ENCODE data around the gene GALNT10. TPM values are rescaled to one million over a fixed set of nuclear protein-coding genes. Genes with fewer than 3 reads are reported as not detected.

GALNT10 gene
- total and polyA plus RNA-seq, 2 experiments from 2014 or later = 3.2 to 12.9 TPM

- Mint-ChIP-seq H3K27me3 (ENCODE audit: insufficient read depth, low read depth, poor library complexity) (no peaks in the 10 kb centered on the region), H3K9me3 (no peaks in the 10 kb centered on the region), H3K36me3 (ENCODE audit: low read depth) (no peaks in the 10 kb centered on the region), H3K4me3 (no peak overlapping the region), H3K27ac (no peak overlapping the region), H3K4me1 (peaks cover 17% of the 10 kb centered on the region)
- H3K36me3 ChIP-seq (ENCODE audit: insufficient read depth) = no peaks in the 10 kb centered on the region
- H3K4me1 ChIP-seq (ENCODE audit: insufficient read depth) = peaks cover 13% of the 10 kb centered on the region
- no peaks in the 10 kb centered on the region for H3K9me2 ChIP-seq (ENCODE audit: insufficient read depth)
- no peaks in the 10 kb centered on the region for H3K27me3 ChIP-seq (ENCODE audit: insufficient read depth)
- ATAC-seq (no peak), DNase-seq (ENCODE audit: low spot score) (no peak)
- H3K4me2 ChIP-seq = no peak overlapping the region
- no peak for TF ChIP-seq STAT1 (IDR thresholded peaks at IDR 0.05; ENCODE audit: unreplicated experiment)
- no peak for TF ChIP-seq CTCF (conservative IDR thresholded peaks at IDR 0.05; ENCODE audit: low read depth in 2 of 2)
- no peak for TF ChIP-seq NANOG (IDR thresholded peaks at IDR 0.05; ENCODE audit: borderline replicate concordance)
- TF ChIP-seq EZH2phosphoT487 (IDR thresholded peaks at IDR 0.05; ENCODE audit: unreplicated experiment) = no peak
- no peak for TF ChIP-seq ZNF114 (CRISPR knock-in tag; IDR thresholded peaks at IDR 0.05)
- no peak for TF ChIP-seq JUNB (IDR thresholded peaks at IDR 0.05; ENCODE audit: unreplicated experiment)
- no peak for TF ChIP-seq ZNF331 (CRISPR knock-in tag; IDR thresholded peaks at IDR 0.05; ENCODE audit: low read depth)
- no peak for TF ChIP-seq REST (IDR thresholded peaks at IDR 0.05; ENCODE audit: unreplicated experiment)
- TF ChIP-seq EZH2 (IDR thresholded peaks at IDR 0.05; ENCODE audit: low read depth, unreplicated experiment) = no peak
- TF ChIP-seq ETS1 (IDR thresholded peaks at IDR 0.05) = no peak
- TF ChIP-seq POLR2AphosphoS5 (IDR thresholded peaks at IDR 0.05; ENCODE audit: low read depth) = no peak
- no peak for TF ChIP-seq ZNF462 (CRISPR knock-in tag; IDR thresholded peaks at IDR 0.05)
- no peak for TF ChIP-seq CREB1 (CRISPR knock-in tag; IDR thresholded peaks at IDR 0.05; ENCODE audit: low read depth)
- H3K27ac ChIP-seq (ENCODE audit: low read depth) = no peak overlapping the region
- H3F3A ChIP-seq (replicated peaks; ENCODE audit: low read depth) = no peaks in the 10 kb centered on the region
- H4K20me1 ChIP-seq (replicated peaks; ENCODE audit: insufficient read depth) = no peaks in the 10 kb centered on the region
- no peak overlapping the region for H2AFZ ChIP-seq
- no peaks in the 10 kb centered on the region for H3K79me2 ChIP-seq (replicated peaks; ENCODE audit: insufficient read depth)
- no peak overlapping the region for H3K4me3 ChIP-seq
Observed at GRCh38 chr5:154352960-154353548, 162.5 kb downstream of the GALNT10 start.

Data from GM23338 (cell line).